Parathyroid adenoma (tissue), 2 donors: ENCODE results near the gene KCNH1.
"Not testable (repeated sequence)": the region's sequence is repeated elsewhere in the genome, so short reads cannot be mapped to it uniquely, and the experiment has no call there.

ENCODE experiments used
- H2AFZ ChIP-seq: fragments of 300-600 bp; sonication (generic); one replicate; pipeline ENCODE4 v1.7.0; 2017; ENCODE audit warnings: antibody characterized with exemption, mild to moderate bottlenecking
- H3K27ac ChIP-seq: fragments of 300-600 bp; sonication (generic); one replicate; pipeline ENCODE4 v1.7.0; 2017
- H3K27me3 ChIP-seq: fragments of 300-600 bp; sonication (generic); one replicate; pipeline ENCODE4 v1.7.0; 2017; ENCODE audit warnings: low read length; ENCODE audit not compliant: control insufficient read depth, insufficient read depth
- H3K36me3 ChIP-seq: fragments of 300-600 bp; sonication (generic); one replicate; pipeline ENCODE4 v1.7.0; 2017; ENCODE audit warnings: low read length; ENCODE audit not compliant: control insufficient read depth, insufficient read depth
- H3K4me1 ChIP-seq: fragments of 300-600 bp; sonication (generic); one replicate; pipeline ENCODE4 v1.7.0; 2017; ENCODE audit warnings: control low read depth
- H3K4me2 ChIP-seq: fragments of 300-600 bp; sonication (generic); one replicate; pipeline ENCODE4 v1.7.0; 2017; ENCODE audit warnings: low read length
- H3K4me3 ChIP-seq: fragments of 300-600 bp; sonication (generic); one replicate; pipeline ENCODE4 v1.7.0; 2017; ENCODE audit warnings: low read depth, low read length
- H3K79me2 ChIP-seq: fragments of 300-600 bp; sonication (generic); one replicate; pipeline ENCODE4 v1.7.0; 2017; ENCODE audit warnings: control low read depth
- H3K9ac ChIP-seq: fragments of 300-600 bp; sonication (generic); one replicate; pipeline ENCODE4 v1.7.0; 2017; ENCODE audit warnings: mild to moderate bottlenecking
- H3K9me3 ChIP-seq: fragments of 300-600 bp; sonication (generic); one replicate; pipeline ENCODE4 v1.7.0; 2017; ENCODE audit warnings: low read length; ENCODE audit not compliant: control insufficient read depth
- TF ChIP-seq, protein P1 (sequence below): fragments of 300-600 bp; sonication (generic); IDR thresholded peaks from one replicate; pipeline ENCODE4 v1.7.0; 2017; ENCODE audit warnings: antibody characterized with exemption, mild to moderate bottlenecking
- donor health status: primary hyperparathyroidism.

Gene KCNH1

DNA sequence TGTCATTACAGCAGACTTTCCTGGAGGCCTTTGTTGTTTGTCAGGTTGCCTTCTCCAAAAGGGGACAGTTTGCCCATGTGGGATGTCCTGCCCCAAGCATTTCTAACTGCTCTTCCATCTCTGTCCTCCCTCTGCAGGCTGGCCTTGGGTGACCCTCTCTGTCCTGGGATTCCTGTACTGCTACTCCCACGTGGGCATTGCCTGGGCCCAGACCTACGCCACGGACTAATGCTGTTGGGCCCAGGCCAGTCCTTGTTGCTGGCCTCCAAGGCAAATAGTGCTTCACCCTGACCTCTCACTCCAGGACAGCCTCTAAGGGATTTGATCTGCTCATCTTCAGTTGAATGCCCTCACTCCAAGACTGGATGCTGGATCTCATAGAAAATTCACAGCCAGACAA lies 459.8 kb downstream of the KCNH1 start:
- no peaks in the 10 kb centered on the region for H3K27me3 ChIP-seq
- TF ChIP-seq, protein P1, sequence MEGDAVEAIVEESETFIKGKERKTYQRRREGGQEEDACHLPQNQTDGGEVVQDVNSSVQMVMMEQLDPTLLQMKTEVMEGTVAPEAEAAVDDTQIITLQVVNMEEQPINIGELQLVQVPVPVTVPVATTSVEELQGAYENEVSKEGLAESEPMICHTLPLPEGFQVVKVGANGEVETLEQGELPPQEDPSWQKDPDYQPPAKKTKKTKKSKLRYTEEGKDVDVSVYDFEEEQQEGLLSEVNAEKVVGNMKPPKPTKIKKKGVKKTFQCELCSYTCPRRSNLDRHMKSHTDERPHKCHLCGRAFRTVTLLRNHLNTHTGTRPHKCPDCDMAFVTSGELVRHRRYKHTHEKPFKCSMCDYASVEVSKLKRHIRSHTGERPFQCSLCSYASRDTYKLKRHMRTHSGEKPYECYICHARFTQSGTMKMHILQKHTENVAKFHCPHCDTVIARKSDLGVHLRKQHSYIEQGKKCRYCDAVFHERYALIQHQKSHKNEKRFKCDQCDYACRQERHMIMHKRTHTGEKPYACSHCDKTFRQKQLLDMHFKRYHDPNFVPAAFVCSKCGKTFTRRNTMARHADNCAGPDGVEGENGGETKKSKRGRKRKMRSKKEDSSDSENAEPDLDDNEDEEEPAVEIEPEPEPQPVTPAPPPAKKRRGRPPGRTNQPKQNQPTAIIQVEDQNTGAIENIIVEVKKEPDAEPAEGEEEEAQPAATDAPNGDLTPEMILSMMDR: no peak
- H3K36me3 ChIP-seq: no peaks in the 10 kb centered on the region
- H3K79me2 ChIP-seq: no peaks in the 10 kb centered on the region
- no peak overlapping the region for H3K4me3 ChIP-seq
- H3K4me1 ChIP-seq: no peaks in the 10 kb centered on the region
- H3K9me3 ChIP-seq: no peaks in the 10 kb centered on the region
- no peak overlapping the region for H3K4me2 ChIP-seq
- H3K27ac ChIP-seq: no peak overlapping the region
- H3K9ac ChIP-seq: no peak overlapping the region
- H2AFZ ChIP-seq: no peak overlapping the region

DNA sequence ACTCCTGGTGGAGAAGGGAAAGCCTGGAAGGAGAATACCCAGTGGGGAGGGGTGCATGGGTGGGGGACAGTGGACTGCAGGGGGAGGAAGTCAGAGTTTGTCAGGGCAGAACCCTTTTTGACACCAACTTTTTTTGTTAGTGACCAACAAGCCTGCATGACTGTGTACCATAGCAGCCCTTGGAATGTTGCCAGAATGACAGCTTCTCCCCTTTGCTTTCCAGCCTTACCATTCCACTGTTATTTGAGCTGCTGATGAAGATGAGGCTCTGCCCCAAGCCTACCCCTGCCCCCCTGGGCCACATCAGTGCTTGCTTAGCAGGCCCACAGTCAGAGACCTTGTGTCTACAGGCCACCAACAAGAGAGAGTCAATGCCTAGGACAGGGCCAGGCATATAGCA lies 464.0 kb downstream of the KCNH1 start:
- no peaks in the 10 kb centered on the region for H3K36me3 ChIP-seq
- no peaks in the 10 kb centered on the region for H3K4me1 ChIP-seq
- H3K4me3 ChIP-seq: no peak overlapping the region

DNA sequence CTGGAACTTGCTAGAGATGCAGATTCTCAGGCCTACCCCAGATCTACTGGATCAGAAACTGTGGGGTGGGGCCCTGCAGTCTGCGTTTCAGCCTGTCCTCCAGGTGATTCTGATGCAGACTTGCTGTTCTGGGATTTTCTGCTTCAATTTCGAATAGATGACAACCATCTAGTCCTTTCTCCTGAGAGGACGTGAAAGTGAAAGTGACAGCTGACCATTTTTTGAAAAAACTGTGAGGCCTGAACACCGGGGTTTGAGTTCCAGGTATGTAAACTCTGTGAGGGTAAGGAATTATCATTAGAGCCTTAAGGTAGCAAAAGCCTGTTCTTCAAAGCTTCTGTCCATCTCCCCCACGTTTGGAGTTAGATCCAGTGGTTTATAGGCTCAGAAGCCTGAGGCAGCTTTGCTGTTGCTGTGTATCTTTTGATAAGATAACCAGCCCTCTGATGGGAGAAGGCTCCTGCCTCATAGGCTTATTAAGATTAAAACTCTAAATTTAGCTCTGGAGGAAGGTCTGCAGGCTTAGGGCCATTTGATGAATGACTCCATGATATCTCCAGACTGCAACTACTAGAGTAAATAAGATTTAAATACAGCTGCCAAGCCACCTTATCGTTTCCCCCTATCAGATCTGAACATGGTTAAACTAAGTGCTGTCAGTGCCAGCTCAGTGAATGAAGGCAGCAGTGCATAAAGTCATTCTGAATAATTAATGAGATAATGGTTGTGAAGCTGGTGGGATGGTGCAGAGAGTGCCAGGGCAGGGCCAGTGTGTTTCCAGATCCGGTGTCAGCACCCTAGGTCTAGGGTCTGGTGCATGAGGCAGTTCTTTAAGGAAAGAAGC lies 470.0 kb downstream of the KCNH1 start:
- H2AFZ ChIP-seq: no peak overlapping the region
- TF ChIP-seq, protein P1: no peak

More for the DNA sequence above, 464.0 kb downstream of the KCNH1 start:
- no peaks in the 10 kb centered on the region for H3K79me2 ChIP-seq
- H3K27ac ChIP-seq: no peak overlapping the region
- no peak overlapping the region for H3K4me2 ChIP-seq
- H3K27me3 ChIP-seq: no peaks in the 10 kb centered on the region
- H3K9ac ChIP-seq: no peak overlapping the region
- no peaks in the 10 kb centered on the region for H3K9me3 ChIP-seq
- H2AFZ ChIP-seq: no peak overlapping the region
- TF ChIP-seq, protein P1: no peak

DNA sequence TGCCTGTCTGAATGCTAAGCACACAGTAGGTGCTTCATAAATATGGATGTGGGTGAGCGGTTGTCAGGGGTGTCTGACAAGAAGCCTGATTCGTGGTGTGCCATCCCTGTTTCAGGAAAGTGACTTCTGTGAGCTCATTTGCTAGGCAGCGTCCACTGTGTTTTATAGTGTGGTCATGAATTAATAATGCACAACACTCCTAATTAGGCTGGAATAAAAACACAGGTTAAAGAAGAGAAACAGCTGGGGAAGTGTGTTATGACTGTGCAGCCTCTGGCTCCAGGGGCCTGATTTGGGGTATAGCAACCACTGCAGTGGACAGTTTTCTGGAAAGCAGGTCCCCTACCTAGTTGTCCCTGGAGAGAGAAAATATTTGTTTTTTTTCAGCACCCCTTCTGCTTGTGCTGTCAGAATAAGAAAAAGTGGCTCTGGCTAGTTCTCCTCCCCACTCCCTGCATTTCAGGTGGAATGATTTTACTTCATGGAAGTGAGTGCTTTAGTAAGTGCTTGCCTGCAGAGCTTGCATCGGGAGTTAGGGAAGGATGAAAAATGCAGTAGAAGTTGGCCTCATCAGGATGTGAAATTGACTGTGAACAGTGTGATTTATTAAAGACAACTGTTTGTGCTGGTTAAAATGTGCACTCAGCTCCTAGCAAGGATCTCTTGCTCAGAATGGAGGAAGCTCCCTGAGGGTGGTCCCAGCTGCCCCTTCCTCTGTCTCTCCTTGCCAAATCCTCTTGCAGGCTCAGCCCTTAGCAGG lies 471.5 kb downstream of the KCNH1 start:
- Histone ChIP-seq H3K9me3 (no peaks in the 10 kb centered on the region), H3K36me3 (no peaks in the 10 kb centered on the region), H3K79me2 (no peaks in the 10 kb centered on the region), H3K27ac (no peak overlapping the region), H3K4me1 (no peaks in the 10 kb centered on the region), H3K4me2 (no peak overlapping the region), H3K9ac (no peak overlapping the region), H3K27me3 (no peaks in the 10 kb centered on the region), H2AFZ (no peak overlapping the region), H3K4me3 (no peak overlapping the region)
- TF ChIP-seq, protein P1: no peak

More for the DNA sequence above, 470.0 kb downstream of the KCNH1 start:
- Histone ChIP-seq H3K4me2 (no peak overlapping the region), H3K4me3 (no peak overlapping the region), H3K36me3 (no peaks in the 10 kb centered on the region), H3K9ac (no peak overlapping the region), H3K4me1 (no peaks in the 10 kb centered on the region), H3K27me3 (no peaks in the 10 kb centered on the region), H3K79me2 (no peaks in the 10 kb centered on the region), H3K27ac (no peak overlapping the region), H3K9me3 (no peaks in the 10 kb centered on the region)

DNA sequence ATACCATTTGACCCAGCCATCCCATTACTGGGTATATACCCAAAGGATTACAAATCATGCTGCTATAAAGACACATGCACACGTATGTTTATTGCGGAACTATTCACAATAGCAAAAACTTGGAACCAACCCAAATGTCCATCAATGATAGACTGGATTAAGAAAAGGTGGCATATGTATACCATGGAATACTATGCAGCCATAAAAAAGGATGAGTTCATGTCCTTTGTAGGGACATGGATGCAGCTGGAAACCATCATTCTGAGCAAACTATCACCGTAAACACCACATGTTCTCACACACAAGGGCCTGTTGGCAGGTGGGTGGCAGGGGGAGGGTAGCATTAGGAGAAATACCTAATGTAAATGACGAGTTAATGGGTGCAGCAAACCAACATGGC lies 472.4 kb downstream of the KCNH1 start:
- H3K9ac ChIP-seq, H3K79me2 ChIP-seq, H3K27ac ChIP-seq, H3K9me3 ChIP-seq, H3K36me3 ChIP-seq, H3K27me3 ChIP-seq, H2AFZ ChIP-seq, H3K4me2 ChIP-seq, H3K4me1 ChIP-seq, H3K4me3 ChIP-seq: not testable (repeated sequence)
